Measurements from ENCODE around the gene TBL1Y.

DNA sequence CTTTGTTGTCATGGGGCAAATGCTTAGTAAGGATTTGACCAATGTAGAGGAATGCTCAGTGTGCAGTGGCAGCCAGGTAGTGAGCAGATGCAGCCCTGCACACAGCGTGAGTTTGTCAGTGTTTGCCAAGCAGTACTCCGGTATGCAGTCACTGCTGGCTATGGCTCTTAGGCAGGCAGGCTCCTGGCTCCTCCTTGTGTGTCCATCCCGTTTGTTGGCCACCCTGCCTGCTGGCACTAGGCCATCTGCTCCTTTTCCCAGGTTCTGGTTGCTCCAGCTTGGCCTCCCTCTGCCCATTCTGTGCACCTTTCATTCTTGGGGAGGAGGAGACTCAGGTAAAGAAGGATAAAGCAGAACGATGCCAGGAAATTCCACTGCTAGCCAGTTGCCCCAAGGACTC is 106.0 kb downstream of the TBL1Y start:
- TF ChIP-seq POLR2A (IDR thresholded peaks at IDR 0.05; ENCODE audit: low read depth), result no peak
- TF ChIP-seq, protein P1, sequence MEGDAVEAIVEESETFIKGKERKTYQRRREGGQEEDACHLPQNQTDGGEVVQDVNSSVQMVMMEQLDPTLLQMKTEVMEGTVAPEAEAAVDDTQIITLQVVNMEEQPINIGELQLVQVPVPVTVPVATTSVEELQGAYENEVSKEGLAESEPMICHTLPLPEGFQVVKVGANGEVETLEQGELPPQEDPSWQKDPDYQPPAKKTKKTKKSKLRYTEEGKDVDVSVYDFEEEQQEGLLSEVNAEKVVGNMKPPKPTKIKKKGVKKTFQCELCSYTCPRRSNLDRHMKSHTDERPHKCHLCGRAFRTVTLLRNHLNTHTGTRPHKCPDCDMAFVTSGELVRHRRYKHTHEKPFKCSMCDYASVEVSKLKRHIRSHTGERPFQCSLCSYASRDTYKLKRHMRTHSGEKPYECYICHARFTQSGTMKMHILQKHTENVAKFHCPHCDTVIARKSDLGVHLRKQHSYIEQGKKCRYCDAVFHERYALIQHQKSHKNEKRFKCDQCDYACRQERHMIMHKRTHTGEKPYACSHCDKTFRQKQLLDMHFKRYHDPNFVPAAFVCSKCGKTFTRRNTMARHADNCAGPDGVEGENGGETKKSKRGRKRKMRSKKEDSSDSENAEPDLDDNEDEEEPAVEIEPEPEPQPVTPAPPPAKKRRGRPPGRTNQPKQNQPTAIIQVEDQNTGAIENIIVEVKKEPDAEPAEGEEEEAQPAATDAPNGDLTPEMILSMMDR (IDR thresholded peaks at IDR 0.05), result no peak
- TF ChIP-seq EP300 (IDR thresholded peaks at IDR 0.05), result no peak
- no peak for TF ChIP-seq POLR2AphosphoS5 (IDR thresholded peaks at IDR 0.05)

Data from esophagus muscularis mucosa (tissue), 4 donors.